Transverse colon (tissue), 4 donors: ENCODE measurements around the gene LMAN1L. TPM values are rescaled to one million over a fixed set of nuclear protein-coding genes. Genes with fewer than 3 reads are reported as not detected.
A peak's percentile ranks its signal among the peaks of the same experiment; 100 is the strongest.

ENCODE experiments used
- DNase-seq: peaks from one replicate; pipeline ENCODE4 v3.0.0-alpha.2; 2019
- H3K27ac ChIP-seq, 4 donors: fragments of 200-600 bp; sonication (generic); 2 replicates each; pipeline ENCODE4 v1.5.1; 2016 to 2018; ENCODE audit warnings: inconsistent platforms in 4 of 4
- H3K27me3 ChIP-seq: fragments of 200-600 bp; sonication (generic); 2 replicates; pipeline ENCODE4 v1.5.1; 2017; ENCODE audit warnings: inconsistent platforms
- H3K36me3 ChIP-seq, 4 donors: fragments of 200-600 bp; sonication (generic); 2 replicates each; pipeline ENCODE4 v1.5.1; 2017 to 2019; ENCODE audit warnings: inconsistent platforms in 4 of 4
- H3K4me1 ChIP-seq, 4 donors: fragments of 200-600 bp; sonication (generic); 2 replicates each; pipeline ENCODE4 v1.5.1; 2017 to 2020; ENCODE audit warnings: inconsistent platforms in 4 of 4
- H3K4me3 ChIP-seq, 4 donors: fragments of 200-600 bp; sonication (generic); 1 replicate in 1 of 4; 2 replicates in 3 of 4; pipeline versions ENCODE4 v1.5.1 to v1.6.1; 2017 to 2019; ENCODE audit warnings: inconsistent platforms in 4 of 4
- H3K9me3 ChIP-seq, 2 donors: fragments of 200-600 bp; sonication (generic); 2 replicates each; pipeline ENCODE4 v1.5.1; 2017 to 2019; ENCODE audit warnings: inconsistent platforms in 2 of 2
- CTCF ChIP-seq, 5 experiments: fragments of 200-600 bp in 3 of 5; fragments of 450-650 bp in 2 of 5; sonication (generic) in 3 of 5; IDR thresholded peaks; 1 replicate in 2 of 5; 2 replicates in 3 of 5; pipeline ENCODE4 v1.5.1; 2016 to 2017; ENCODE audit warnings: antibody characterized with exemption in 5 of 5, inconsistent platforms in 3 of 5, mild to moderate bottlenecking in 2 of 5, moderate library complexity in 1 of 5
- EP300 ChIP-seq: sonication (generic); formaldehyde crosslinking; IDR thresholded peaks from one replicate; pipeline ENCODE4 v1.6.1; 2017; ENCODE audit warnings: antibody characterized with exemption, low read depth
- POLR2A ChIP-seq: fragments of 450-650 bp; IDR thresholded peaks from one replicate; pipeline ENCODE4 v1.6.1; 2016; ENCODE audit warnings: antibody characterized with exemption, mild to moderate bottlenecking, moderate library complexity
- POLR2AphosphoS5 ChIP-seq, 3 donors: sonication (generic); formaldehyde crosslinking; IDR thresholded peaks; one replicate each; pipeline ENCODE4 v1.6.1; 2016; ENCODE audit warnings: antibody characterized with exemption in 3 of 3
- WGBS, 2 donors: methylation state at CpG; one replicate each; pipeline ENCODE4 v1.1.5; 2018; ENCODE audit warnings: low coverage in 1 of 2; 5-methylcytosine and 5-hydroxymethylcytosine counted together
- in situ Hi-C, 4 donors: fragments of 200-750 bp; cut with MboI; loops; one replicate each; pipeline versions ENCODE4 v1.15.0 to v1.15.1; 2017; ENCODE audit warnings: low sequenced_read_pairs in 3 of 4, low pct_ligation_motif_present in 1 of 4, low pct_unique_long_range_greater_than_20kb in 1 of 4
- intact Hi-C: fragments of 100-400 bp; cut with DNase I; formaldehyde crosslinking; loops from one replicate; pipeline ENCODE4 v1.15.1; 2023; ENCODE audit warnings: low total_unique reads
- total RNA-seq, 4 donors: library from RNA; depleted of rRNA; stranded (reverse); fragments of >200 nt; gene quantifications; one replicate each; pipeline ENCODE4 v1.1.0, GENCODE V29; 2016

LMAN1L gene
- total RNA-seq, 4 donors from 2014 or later, result 20.2 TPM; not detected in 3

DNA sequence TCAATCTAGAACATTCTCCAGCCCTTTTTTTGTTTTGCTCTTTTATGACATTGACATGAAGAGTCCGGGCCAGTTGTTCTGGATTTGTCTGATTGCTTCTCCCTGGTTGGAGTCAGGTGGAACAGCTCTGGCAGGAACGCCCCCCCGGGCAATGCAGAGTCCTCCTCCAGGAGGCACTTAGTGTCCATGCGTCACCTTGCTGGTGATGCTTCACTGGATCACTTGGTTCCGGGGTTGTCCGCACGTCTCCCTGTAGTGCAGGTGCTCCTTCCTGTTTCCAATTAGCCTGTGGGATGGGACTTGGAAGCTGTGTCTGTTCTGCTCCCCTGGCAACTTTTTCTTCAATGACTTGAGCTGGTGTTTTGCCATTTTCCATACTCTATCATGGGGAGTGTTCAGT lies 21.0 kb upstream of the LMAN1L start:
- no peaks in the 10 kb centered on the region for H3K36me3 ChIP-seq
- H3K4me1 ChIP-seq, result peaks cover 45 to 72% (median 54%) of the 10 kb centered on the region in 4 donors
- TF ChIP-seq POLR2A, result no peak
- TF ChIP-seq EP300, result no peak
- H3K4me3 ChIP-seq, result no peak overlapping the region
- in situ Hi-C loops (no loop called here), intact Hi-C loops (no loop called here)
- H3K27ac ChIP-seq, result no peak overlapping the region
- 60 to 81% methylated on average over 1 to 7 of the region's 7 CpGs for WGBS, 2 donors
- no peaks in the 10 kb centered on the region for H3K9me3 ChIP-seq
- no peak for DNase-seq
- no peaks in the 10 kb centered on the region for H3K27me3 ChIP-seq

DNA sequence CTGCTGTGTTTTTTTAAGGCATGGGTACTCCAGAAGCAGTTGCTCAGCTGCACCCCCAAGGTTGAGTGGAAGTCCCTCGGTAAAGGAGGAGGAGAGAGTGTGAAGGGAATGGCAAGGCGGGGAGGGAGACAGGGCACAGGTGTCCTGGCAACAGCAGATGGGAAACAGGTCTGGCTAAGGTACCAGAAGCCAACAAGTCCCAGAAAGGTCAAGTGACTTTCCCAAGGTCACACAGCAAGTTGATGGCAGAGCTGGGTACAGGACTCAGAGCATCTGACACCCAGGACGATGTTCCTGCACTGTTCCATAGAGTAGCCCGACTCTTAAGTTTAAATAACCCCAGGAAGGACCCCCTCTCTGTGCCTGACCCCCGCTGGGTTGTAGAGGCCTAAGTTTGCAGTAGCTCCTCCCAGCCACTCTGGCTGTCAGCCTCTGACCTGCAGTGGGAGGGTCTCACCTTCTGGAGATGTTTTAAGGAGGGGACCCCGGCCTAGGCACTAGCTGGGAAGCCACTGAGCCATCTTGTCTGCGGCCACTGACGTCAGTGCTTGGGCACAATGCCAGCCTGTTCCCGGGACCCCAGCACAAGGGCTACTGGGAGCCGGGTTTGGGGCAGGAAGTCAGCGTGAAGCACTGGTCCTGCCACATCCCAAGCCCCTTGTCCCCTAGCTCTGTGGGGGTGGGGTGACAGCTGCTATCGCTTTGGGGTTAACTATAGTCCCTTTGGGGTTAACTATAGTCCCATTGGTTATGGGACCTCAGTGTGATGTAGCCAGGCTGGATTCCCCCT lies 20.2 kb upstream of the LMAN1L start:
- in situ Hi-C loops, result no loop called here

DNA sequence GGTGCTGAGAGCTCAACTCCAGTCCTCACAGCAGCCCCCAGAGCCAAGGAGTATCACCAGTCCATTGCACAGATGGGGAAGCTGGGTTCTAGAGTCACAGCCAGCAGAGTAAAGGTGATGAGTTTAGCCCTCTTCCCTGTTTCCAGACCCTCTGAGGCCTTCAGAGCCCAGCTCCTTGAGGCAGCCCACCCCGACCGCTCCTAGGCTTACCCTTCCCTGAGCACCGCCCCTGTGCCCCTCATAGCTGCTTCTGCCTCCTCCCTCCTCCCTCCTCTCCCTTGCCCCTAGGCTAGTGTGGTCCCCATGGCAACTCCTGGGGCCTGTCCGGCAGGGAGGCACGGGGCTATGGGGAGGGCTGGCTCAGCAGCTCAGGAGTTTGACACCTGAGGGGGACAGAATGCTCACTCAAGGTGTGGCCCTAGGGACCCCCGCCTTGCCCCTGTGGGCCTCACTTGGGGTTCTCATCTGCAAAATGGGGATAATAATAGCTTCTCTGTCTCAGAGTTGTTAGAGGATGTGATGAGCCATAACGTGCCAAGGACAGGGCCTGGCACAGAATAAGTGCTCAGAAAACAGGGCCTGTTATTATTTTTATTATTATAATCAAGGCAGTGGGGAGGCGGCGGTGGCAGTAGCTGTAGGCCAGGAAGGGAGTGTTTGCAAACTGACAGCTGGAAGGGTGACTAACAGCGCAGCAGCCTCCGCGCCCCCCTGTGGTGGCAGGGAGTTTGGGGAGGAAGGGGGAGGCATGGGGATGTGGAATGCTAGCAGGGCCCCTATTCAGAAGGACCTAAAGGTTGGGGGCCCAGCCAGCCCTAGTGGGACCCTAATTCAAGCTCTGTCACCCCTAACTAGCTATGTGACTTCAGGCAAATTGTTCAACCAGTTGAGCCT lies 19.3 kb upstream of the LMAN1L start:
- in situ Hi-C loops (no loop called here), intact Hi-C loops (no loop called here)
- Histone ChIP-seq H3K9me3 (no peaks in the 10 kb centered on the region), H3K27ac (peak overlapping the region in 2 of 4 donors; percentile 20 to 28), H3K4me3 (no peak overlapping the region), H3K27me3 (no peaks in the 10 kb centered on the region), H3K36me3 (no peaks in the 10 kb centered on the region), H3K4me1 (peaks cover 32 to 64% (median 43%) of the 10 kb centered on the region in 4 donors)
- DNase-seq, result peak; percentile 59
- TF ChIP-seq EP300 (no peak), CTCF (IDR thresholded peaks at IDR 0.05) (peak in 2 of 5 experiments; percentile 13 to 14)
- WGBS, 2 donors, result 65 to 76% methylated on average over 4 to 12 of the region's 12 CpGs

More for the DNA sequence above, 20.2 kb upstream of the LMAN1L start:
- H3K4me3 ChIP-seq, result no peak overlapping the region
- no peak for DNase-seq
- intact Hi-C loops, result no loop called here
- no peak for TF ChIP-seq POLR2A
- no peak for TF ChIP-seq EP300
- TF ChIP-seq POLR2AphosphoS5 (IDR thresholded peaks at IDR 0.05), result no peak
- TF ChIP-seq CTCF (IDR thresholded peaks at IDR 0.05), result no peak
- H3K9me3 ChIP-seq, result no peaks in the 10 kb centered on the region
- WGBS, 2 donors, result 55 to 100% methylated on average over 2 to 12 of the region's 12 CpGs
- no peaks in the 10 kb centered on the region for H3K36me3 ChIP-seq
- no peaks in the 10 kb centered on the region for H3K27me3 ChIP-seq
- H3K27ac ChIP-seq, result peak overlapping the region in 2 of 4 donors; percentile 20 to 27
- H3K4me1 ChIP-seq, result peaks cover 38 to 64% (median 48%) of the 10 kb centered on the region in 4 donors

GRCh38 chr15:74794248-74794969 lies 18.2 kb upstream of the LMAN1L start:
- 78% methylated on average over 6 of the region's 9 CpGs; no CpG with 5 or more reads in 1 of the 2 donors for WGBS, 2 donors
- in situ Hi-C loops, result no loop called here
- intact Hi-C loops, result no loop called here
- H3K9me3 ChIP-seq, result no peaks in the 10 kb centered on the region
- no peak for TF ChIP-seq POLR2A
- no peak for TF ChIP-seq CTCF (IDR thresholded peaks at IDR 0.05)
- no peak for TF ChIP-seq POLR2AphosphoS5 (IDR thresholded peaks at IDR 0.05)
- no peak for TF ChIP-seq EP300
- H3K27ac ChIP-seq, result no peak overlapping the region
- H3K27me3 ChIP-seq, result no peaks in the 10 kb centered on the region
- H3K4me1 ChIP-seq, result peaks cover 22 to 64% (median 35%) of the 10 kb centered on the region in 4 donors
- DNase-seq, result no peak
- H3K4me3 ChIP-seq, result no peak overlapping the region
- H3K36me3 ChIP-seq, result no peaks in the 10 kb centered on the region
